A673 (cell line): Measurements from ENCODE around the gene HEXIM2.

Experiments used
- EZH2 ChIP-seq: fragments of 200-600 bp; sonication (generic); IDR thresholded peaks from 2 replicates; pipeline ENCODE4 v1.6.1; 2017; ENCODE audit warnings: borderline replicate concordance, low read depth, mild to moderate bottlenecking, mixed read lengths, antibody characterized with exemption, low read length; ENCODE audit not compliant: poor library complexity, severe bottlenecking
- TF ChIP-seq, protein P1 (sequence below): fragments of 300-800, 200-600 bp; sonication (generic); conservative IDR thresholded peaks from 2 replicates; pipeline ENCODE4 v1.5.1; 2017; ENCODE audit warnings: low read depth, mild to moderate bottlenecking, antibody characterized with exemption, low read length, moderate library complexity, mixed read lengths

DNA sequence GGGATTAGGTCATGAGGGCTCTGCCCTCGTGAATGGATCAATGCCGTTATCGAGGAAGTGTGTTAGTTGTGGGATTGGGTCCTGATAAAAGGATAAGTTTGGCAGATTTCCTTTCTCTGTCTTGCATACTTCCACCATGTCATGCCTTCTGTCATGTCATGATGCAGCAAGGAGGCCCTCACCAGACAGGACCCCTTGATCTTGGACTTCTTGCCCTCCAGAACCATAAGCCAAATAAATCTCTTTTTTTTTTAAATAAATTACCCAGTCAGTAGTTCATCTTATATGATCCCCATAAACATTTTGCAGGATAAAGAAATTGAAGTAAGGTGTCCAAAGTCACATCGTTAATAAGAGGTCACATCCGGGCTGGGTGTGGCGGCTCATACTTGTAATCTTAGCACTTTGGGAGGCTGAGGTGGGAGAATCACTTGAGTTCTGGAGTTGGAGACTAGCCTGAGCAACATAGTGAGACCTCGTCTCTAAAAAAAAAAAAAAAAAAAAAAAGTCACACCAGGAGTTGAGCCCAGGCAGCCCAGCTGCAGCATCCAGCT, 25.2 kb downstream of the HEXIM2 start:
- TF ChIP-seq EZH2 = no peak
- TF ChIP-seq, protein P1, sequence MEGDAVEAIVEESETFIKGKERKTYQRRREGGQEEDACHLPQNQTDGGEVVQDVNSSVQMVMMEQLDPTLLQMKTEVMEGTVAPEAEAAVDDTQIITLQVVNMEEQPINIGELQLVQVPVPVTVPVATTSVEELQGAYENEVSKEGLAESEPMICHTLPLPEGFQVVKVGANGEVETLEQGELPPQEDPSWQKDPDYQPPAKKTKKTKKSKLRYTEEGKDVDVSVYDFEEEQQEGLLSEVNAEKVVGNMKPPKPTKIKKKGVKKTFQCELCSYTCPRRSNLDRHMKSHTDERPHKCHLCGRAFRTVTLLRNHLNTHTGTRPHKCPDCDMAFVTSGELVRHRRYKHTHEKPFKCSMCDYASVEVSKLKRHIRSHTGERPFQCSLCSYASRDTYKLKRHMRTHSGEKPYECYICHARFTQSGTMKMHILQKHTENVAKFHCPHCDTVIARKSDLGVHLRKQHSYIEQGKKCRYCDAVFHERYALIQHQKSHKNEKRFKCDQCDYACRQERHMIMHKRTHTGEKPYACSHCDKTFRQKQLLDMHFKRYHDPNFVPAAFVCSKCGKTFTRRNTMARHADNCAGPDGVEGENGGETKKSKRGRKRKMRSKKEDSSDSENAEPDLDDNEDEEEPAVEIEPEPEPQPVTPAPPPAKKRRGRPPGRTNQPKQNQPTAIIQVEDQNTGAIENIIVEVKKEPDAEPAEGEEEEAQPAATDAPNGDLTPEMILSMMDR = no peak
